ENCODE data around the gene MYL11.

DNA sequence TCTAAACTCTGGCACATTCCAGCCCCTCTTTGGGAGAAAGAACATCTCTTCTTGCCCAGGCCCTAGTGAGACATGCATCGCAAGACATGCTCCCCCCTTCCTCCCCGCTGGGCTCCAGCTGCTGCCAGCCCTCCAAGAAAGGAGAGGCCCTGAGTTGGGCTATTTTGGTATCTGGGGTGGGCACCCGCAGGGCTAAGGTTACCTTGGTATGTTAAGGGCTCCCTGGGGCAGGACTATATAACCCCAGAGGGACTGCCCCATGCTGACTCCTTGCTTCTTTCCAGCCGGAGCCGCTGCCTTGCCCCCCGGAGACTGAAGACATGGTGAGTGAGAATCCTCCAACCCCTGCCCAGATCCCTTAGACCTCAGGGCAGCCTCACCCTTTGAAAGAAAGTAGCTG lies at the start of gene MYL11:
- no peak for TF ChIP-seq POLR2A (IDR thresholded peaks at IDR 0.05; ENCODE audit: extremely low read depth, insufficient read length)
- TF ChIP-seq, protein P1, sequence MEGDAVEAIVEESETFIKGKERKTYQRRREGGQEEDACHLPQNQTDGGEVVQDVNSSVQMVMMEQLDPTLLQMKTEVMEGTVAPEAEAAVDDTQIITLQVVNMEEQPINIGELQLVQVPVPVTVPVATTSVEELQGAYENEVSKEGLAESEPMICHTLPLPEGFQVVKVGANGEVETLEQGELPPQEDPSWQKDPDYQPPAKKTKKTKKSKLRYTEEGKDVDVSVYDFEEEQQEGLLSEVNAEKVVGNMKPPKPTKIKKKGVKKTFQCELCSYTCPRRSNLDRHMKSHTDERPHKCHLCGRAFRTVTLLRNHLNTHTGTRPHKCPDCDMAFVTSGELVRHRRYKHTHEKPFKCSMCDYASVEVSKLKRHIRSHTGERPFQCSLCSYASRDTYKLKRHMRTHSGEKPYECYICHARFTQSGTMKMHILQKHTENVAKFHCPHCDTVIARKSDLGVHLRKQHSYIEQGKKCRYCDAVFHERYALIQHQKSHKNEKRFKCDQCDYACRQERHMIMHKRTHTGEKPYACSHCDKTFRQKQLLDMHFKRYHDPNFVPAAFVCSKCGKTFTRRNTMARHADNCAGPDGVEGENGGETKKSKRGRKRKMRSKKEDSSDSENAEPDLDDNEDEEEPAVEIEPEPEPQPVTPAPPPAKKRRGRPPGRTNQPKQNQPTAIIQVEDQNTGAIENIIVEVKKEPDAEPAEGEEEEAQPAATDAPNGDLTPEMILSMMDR (IDR thresholded peaks at IDR 0.05; ENCODE audit: low read depth, low read length) = no peak

Measured in NB4 (cell line).